SK-N-SH treated with all-trans-retinoic acid at 6 μM for 48 hours (cell line): ENCODE data around the gene CCDC82.

Experiments used
- CREB5 ChIP-seq: fragments of 250-450 bp; sonication (Bioruptor Pico); IDR thresholded peaks from 2 replicates; pipeline ENCODE4 v1.5.1; 2020; ENCODE audit warnings: low read depth, mild to moderate bottlenecking, moderate library complexity
- CSDC2 ChIP-seq: fragments of 250-450 bp; sonication (Bioruptor Pico); IDR thresholded peaks from 2 replicates; pipeline ENCODE4 v1.5.0; 2020; ENCODE audit warnings: mild to moderate bottlenecking, moderate library complexity
- GLIS3 ChIP-seq: fragments of 250-450 bp; sonication (Bioruptor Pico); IDR thresholded peaks from 2 replicates; pipeline ENCODE4 v1.5.0; 2020; ENCODE audit warnings: mild to moderate bottlenecking, moderate library complexity
- OSR1 ChIP-seq: fragments of 250-450 bp; sonication (Bioruptor Pico); IDR thresholded peaks from 2 replicates; pipeline ENCODE4 v1.8.0; 2022; ENCODE audit warnings: moderate library complexity, mild to moderate bottlenecking, inconsistent platforms
- POU6F1 ChIP-seq: fragments of 250-450 bp; sonication (Bioruptor Pico); IDR thresholded peaks from 2 replicates; pipeline ENCODE4 v1.8.0; 2021; ENCODE audit warnings: low read depth, mild to moderate bottlenecking, moderate library complexity, borderline replicate concordance
- PPARA ChIP-seq: fragments of 250-450 bp; sonication (Bioruptor Pico); IDR thresholded peaks from 2 replicates; pipeline ENCODE4 v1.5.0; 2020; ENCODE audit warnings: mild to moderate bottlenecking, borderline replicate concordance
- RARB ChIP-seq: fragments of 250-450 bp; sonication (Bioruptor Pico); IDR thresholded peaks from 2 replicates; pipeline ENCODE4 v1.8.0; 2021; ENCODE audit warnings: mild to moderate bottlenecking, moderate library complexity
- TCF4 ChIP-seq: fragments of 250-450 bp; sonication (Bioruptor Pico); IDR thresholded peaks from 2 replicates; pipeline ENCODE4 v1.8.0; 2021; ENCODE audit warnings: mild to moderate bottlenecking, moderate library complexity, borderline replicate concordance
- TSHZ2 ChIP-seq: fragments of 250-450 bp; sonication (Bioruptor Pico); IDR thresholded peaks from 2 replicates; pipeline ENCODE4 v1.5.0; 2020; ENCODE audit warnings: mild to moderate bottlenecking, moderate library complexity
- ZC3H10 ChIP-seq: fragments of 250-450 bp; sonication (Bioruptor Pico); IDR thresholded peaks from 2 replicates; pipeline ENCODE4 v1.5.1; 2021; ENCODE audit warnings: mild to moderate bottlenecking, moderate library complexity
- ZFP3 ChIP-seq: fragments of 250-450 bp; sonication (Bioruptor Pico); IDR thresholded peaks from 2 replicates; pipeline ENCODE4 v1.5.0; 2020; ENCODE audit warnings: mild to moderate bottlenecking, moderate library complexity
- ZNF70 ChIP-seq: fragments of 450-650 bp; formaldehyde crosslinking; IDR thresholded peaks from 2 replicates; pipeline ENCODE4 v1.5.0; 2020; ENCODE audit warnings: mild to moderate bottlenecking, moderate library complexity
- ZNF8 ChIP-seq: fragments of 450-650 bp; formaldehyde crosslinking; IDR thresholded peaks from 2 replicates; pipeline ENCODE4 v1.5.0; 2020; ENCODE audit warnings: mild to moderate bottlenecking, moderate library complexity

- TF ChIP-seq RARB (CRISPR knock-in tag) (no peak), PPARA (CRISPR knock-in tag) (no peak), OSR1 (CRISPR knock-in tag) (no peak), GLIS3 (CRISPR knock-in tag) (no peak), ZNF8 (CRISPR knock-in tag) (no peak), ZFP3 (CRISPR knock-in tag) (no peak), POU6F1 (CRISPR knock-in tag) (no peak), CSDC2 (CRISPR knock-in tag) (no peak), TCF4 (no peak), ZC3H10 (CRISPR knock-in tag) (no peak), CREB5 (CRISPR knock-in tag) (no peak), TSHZ2 (no peak), ZNF70 (CRISPR knock-in tag) (no peak)
Measured at GRCh38 chr11:96358321-96358720, 31.4 kb downstream of the CCDC82 start.
